Measurements from ENCODE around the gene CCN5.

GRCh38 chr20:44727651-44728050 is 12.5 kb downstream of the CCN5 start:
- no peak for TF ChIP-seq CTCF (conservative IDR thresholded peaks at IDR 0.05; ENCODE audit: low read length)
- no peak for TF ChIP-seq EZH2phosphoT487 (IDR thresholded peaks at IDR 0.05; ENCODE audit: borderline replicate concordance, low read depth, low read length)
